Naive thymus-derived CD4-positive, alpha-beta T cell (primary cell): ENCODE results near the gene TEF. TPM values are rescaled to one million over a fixed set of nuclear protein-coding genes. Genes with fewer than 3 reads are reported as not detected.
A peak's percentile ranks its signal among the peaks of the same experiment; 100 is the strongest.

Experiments
- ATAC-seq: fragments of 150-1000 bp; cut with Tn5 transposase; 2 replicates; pipeline ENCODE4 v1.10.0; 2021; ENCODE audit warnings: mild to moderate bottlenecking, moderate library complexity
- CTCF ChIA-PET: fragments of 350-600 bp; sonication (Branson Sonifier 250); formaldehyde crosslinking; loops from one replicate; lab custom pipeline; 2021; ENCODE audit warnings: antibody characterized with exemption; lab: Charles Lee
- POLR2A ChIA-PET: fragments of 350-600 bp; sonication (Branson Sonifier 250); formaldehyde crosslinking; loops from one replicate; lab custom pipeline; 2021; ENCODE audit warnings: antibody characterized with exemption, inconsistent platforms; lab: Charles Lee
- DNase-seq, 9 donors: peaks; one replicate each; pipeline versions ENCODE4 v3.0.0 to v3.0.0-alpha.2; 2020 to 2022; ENCODE audit warnings: mixed read lengths in 1 of 9
- H3K27ac ChIP-seq: one replicate; pipeline ENCODE4 v1.7.0; 2013; ENCODE audit warnings: mild to moderate bottlenecking, low read depth, low read length, moderate library complexity
- H3K27me3 ChIP-seq, 2 donors: one replicate each; pipeline ENCODE4 v1.7.0; 2013; ENCODE audit warnings: low read length in 2 of 2, mild to moderate bottlenecking in 2 of 2, moderate library complexity in 2 of 2; ENCODE audit not compliant: control insufficient read depth in 2 of 2, insufficient read depth in 2 of 2
- H3K36me3 ChIP-seq, 3 experiments: 1 replicate in 2 of 3; 2 replicates in 1 of 3; pipeline ENCODE4 v1.7.0; 2013; ENCODE audit warnings: low read length in 3 of 3, mild to moderate bottlenecking in 3 of 3, moderate library complexity in 1 of 3; ENCODE audit not compliant: insufficient read depth in 3 of 3, control insufficient read depth in 2 of 3
- H3K4me1 ChIP-seq, 2 donors: one replicate each; pipeline ENCODE4 v1.7.0; 2013; ENCODE audit warnings: low read length in 2 of 2, mild to moderate bottlenecking in 2 of 2, moderate library complexity in 1 of 2; ENCODE audit not compliant: control insufficient read depth in 2 of 2, insufficient read depth in 2 of 2
- H3K4me3 ChIP-seq: 2 replicates; pipeline ENCODE4 v1.7.0; 2013; ENCODE audit warnings: mild to moderate bottlenecking, low read length
- H3K9me3 ChIP-seq, 3 experiments: 1 replicate in 2 of 3; 2 replicates in 1 of 3; pipeline ENCODE4 v1.7.0; 2013; ENCODE audit warnings: low read length in 3 of 3; ENCODE audit not compliant: control insufficient read depth in 2 of 3
- H3K27ac Mint-ChIP-seq, 9 donors: one replicate each; pipeline ENCODE4 v1.8.0; 2020 to 2022; ENCODE audit warnings: mixed read lengths in 9 of 9, mild to moderate bottlenecking in 8 of 9, moderate library complexity in 5 of 9, inconsistent platforms in 2 of 9
- H3K27me3 Mint-ChIP-seq, 5 donors: one replicate each; pipeline ENCODE4 v1.8.0; 2021 to 2022; ENCODE audit warnings: mixed read lengths in 5 of 5, mild to moderate bottlenecking in 1 of 5
- H3K36me3 Mint-ChIP-seq, 5 donors: one replicate each; pipeline ENCODE4 v1.8.0; 2020 to 2022; ENCODE audit warnings: mixed read lengths in 5 of 5, mild to moderate bottlenecking in 3 of 5, inconsistent platforms in 1 of 5
- H3K4me1 Mint-ChIP-seq, 7 donors: one replicate each; pipeline ENCODE4 v1.8.0; 2020 to 2022; ENCODE audit warnings: mixed read lengths in 7 of 7, mild to moderate bottlenecking in 3 of 7, inconsistent platforms in 1 of 7
- H3K4me3 Mint-ChIP-seq, 10 donors: one replicate each; pipeline ENCODE4 v1.8.0; 2020 to 2022; ENCODE audit warnings: mild to moderate bottlenecking in 10 of 10, mixed read lengths in 10 of 10, moderate library complexity in 6 of 10, inconsistent platforms in 2 of 10
- H3K9me3 Mint-ChIP-seq, 11 donors: one replicate each; pipeline ENCODE4 v1.8.0; 2020 to 2022; ENCODE audit warnings: mixed read lengths in 11 of 11, mild to moderate bottlenecking in 4 of 11, inconsistent platforms in 1 of 11, moderate library complexity in 1 of 11
- intact Hi-C, 2 donors: fragments of 100-400 bp; cut with micrococcal nuclease; formaldehyde crosslinking; loops; one replicate each; pipeline ENCODE4 v1.15.1; 2023
- polyA plus RNA-seq, 2 donors: library from polyadenylated mRNA; unstranded; fragments of 300-500 nt; fragmentation: Illumina TruSeq; gene quantifications; one replicate each; pipeline ENCODE4 v1.2.3, GENCODE V29; 2021
- total RNA-seq, 6 experiments: library from RNA in 5 of 6; stranded (reverse) in 5 of 6; gene quantifications; 1 replicate in 5 of 6; 2 replicates in 1 of 6; pipeline ENCODE4 v1.2.3 and lab custom pipeline; 2021 to 2026

The TEF gene
- total and polyA plus RNA-seq, 7 experiments from 2014 or later: 3.5 to 8.4 (median 6.2) TPM

DNA sequence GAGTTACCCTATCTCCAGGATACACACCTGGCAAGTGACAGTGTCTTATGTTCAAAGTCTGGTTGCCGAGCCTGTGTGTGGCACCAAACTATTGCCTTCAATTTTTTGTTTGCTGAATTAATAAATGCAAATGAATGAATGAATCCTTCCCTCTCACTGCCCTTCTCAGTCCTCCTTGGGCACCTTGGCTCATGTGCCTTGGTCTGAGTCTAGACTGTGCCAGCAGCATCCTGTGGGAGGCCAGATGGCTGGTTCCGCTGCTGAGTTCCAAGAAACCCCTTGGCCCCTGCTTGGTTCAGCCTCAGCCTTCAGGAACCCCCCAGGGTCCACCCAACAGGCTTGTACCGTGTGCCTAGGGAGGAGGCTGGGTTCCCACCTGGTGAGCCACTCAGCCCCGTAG, 33.8 kb downstream of the TEF start:
- H3K9me3 Mint-ChIP-seq: no peaks in the 10 kb centered on the region
- Histone ChIP-seq H3K4me1 (peaks cover 26 to 30% of the 10 kb centered on the region in 2 donors), H3K27me3 (no peaks in the 10 kb centered on the region), H3K9me3 (no peaks in the 10 kb centered on the region), H3K36me3 (peaks cover 0 to 3% (median 0%) of the 10 kb centered on the region in 3 experiments), H3K27ac (peak overlapping the region; percentile 100), H3K4me3 (peak overlapping the region; percentile 14)
- DNase-seq (no peak), ATAC-seq (no peak)
- H3K27ac Mint-ChIP-seq: peak overlapping the region in 8 of 9 donors; percentile 38 to 99 (median 64)
- peaks cover 19 to 45% (median 31%) of the 10 kb centered on the region in 7 donors for H3K4me1 Mint-ChIP-seq
- H3K27me3 Mint-ChIP-seq: no peaks in the 10 kb centered on the region
- H3K36me3 Mint-ChIP-seq: peaks cover 0 to 4% (median 0%) of the 10 kb centered on the region in 5 donors
- intact Hi-C loops: no loop called here
- ChIA-PET POLR2A (no interaction called here), CTCF (no interaction called here)
- peak overlapping the region; percentile 71 to 98 (median 95) for H3K4me3 Mint-ChIP-seq

DNA sequence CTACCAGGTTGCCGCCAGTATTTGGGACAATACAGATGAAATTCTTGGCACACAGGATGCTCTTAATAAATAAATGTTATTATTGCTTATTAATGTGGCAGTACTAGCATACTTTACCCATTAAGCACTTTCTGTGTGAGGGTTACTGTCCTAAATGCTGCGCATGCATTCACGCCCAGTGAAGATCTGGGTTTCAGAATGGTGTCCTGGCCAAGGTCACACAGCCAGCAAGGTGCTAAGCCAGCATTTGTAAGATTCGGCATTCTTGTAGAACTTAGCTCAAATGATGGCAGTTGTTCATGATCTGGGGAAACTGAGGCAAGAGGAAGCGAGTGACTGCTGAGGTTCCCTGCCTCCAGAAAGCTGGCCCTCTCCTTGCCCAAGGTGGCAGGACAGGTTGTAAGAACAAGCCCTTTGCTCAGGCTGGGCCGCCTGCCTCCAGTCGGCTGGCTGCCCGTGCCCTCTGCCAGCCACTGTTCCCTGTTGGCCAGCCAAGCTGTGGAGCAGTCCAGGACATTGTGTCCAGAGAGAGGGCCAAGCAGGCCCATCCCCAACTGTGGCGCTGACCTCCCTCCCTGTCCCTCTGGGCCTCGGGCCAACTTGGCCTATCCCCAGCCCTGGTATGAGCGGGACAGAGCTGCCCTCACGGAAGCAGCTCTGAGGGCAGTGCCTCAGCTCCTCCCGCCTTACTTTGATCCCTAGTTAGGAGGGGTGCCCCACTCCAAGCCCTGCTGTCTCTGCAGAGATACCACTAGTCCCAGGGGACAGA, 36.1 kb downstream of the TEF start:
- no peak overlapping the region for H3K4me3 Mint-ChIP-seq
- DNase-seq (no peak), ATAC-seq (no peak)
- no peaks in the 10 kb centered on the region for H3K9me3 ChIP-seq
- H3K27ac ChIP-seq: no peak overlapping the region
- CTCF ChIA-PET: interaction anchor here (0.6 to 0.8 kb wide), 2 partner anchors 107 to 138 kb away, joined by 3 to 4 read pairs; no protein-coding TSS in a partner anchor
- peaks cover 12 to 16% of the 10 kb centered on the region in 2 donors for H3K4me1 ChIP-seq
- POLR2A ChIA-PET: interaction anchor here (1.2 to 2.1 kb wide), 3 partner anchors 11 to 28 kb away, joined by 3 to 11 read pairs (median 3); no protein-coding TSS in a partner anchor
- peaks cover 0 to 6% (median 0%) of the 10 kb centered on the region in 3 experiments for H3K36me3 ChIP-seq
- peak overlapping the region in 3 of 9 donors; percentile 21 to 62 (median 33) for H3K27ac Mint-ChIP-seq
- H3K27me3 Mint-ChIP-seq: no peaks in the 10 kb centered on the region
- H3K4me3 ChIP-seq: no peak overlapping the region
- intact Hi-C loops: no loop called here
- H3K36me3 Mint-ChIP-seq: peaks cover 0 to 4% (median 0%) of the 10 kb centered on the region in 5 donors
- H3K4me1 Mint-ChIP-seq: peaks cover 8 to 26% (median 23%) of the 10 kb centered on the region in 7 donors
- no peaks in the 10 kb centered on the region for H3K9me3 Mint-ChIP-seq
- H3K27me3 ChIP-seq: no peaks in the 10 kb centered on the region

DNA sequence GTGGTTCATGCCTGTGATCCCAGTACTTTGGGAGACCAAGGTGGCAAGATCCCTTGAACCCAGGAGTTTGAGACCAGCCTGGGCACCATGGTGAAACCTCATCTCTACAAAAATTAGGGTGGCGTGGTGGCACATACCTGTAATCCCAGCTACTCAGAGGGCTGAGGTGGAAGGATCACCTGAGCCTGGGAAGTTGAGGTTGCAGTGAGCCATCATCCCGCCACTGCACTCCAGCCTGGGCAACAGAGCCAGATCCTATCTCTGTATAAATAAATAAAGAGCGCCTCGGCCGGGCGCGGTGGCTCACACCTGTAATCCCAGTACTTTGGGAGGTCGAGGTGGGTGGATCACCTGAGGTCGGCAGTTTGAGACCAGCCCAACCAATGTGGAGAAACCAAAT, 37.0 kb downstream of the TEF start:
- Histone ChIP-seq H3K27ac (no peak overlapping the region), H3K4me1 (peaks cover 11 to 13% of the 10 kb centered on the region in 2 donors), H3K9me3 (no peaks in the 10 kb centered on the region), H3K27me3 (no peaks in the 10 kb centered on the region), H3K36me3 (peaks cover 0 to 14% (median 0%) of the 10 kb centered on the region in 3 experiments), H3K4me3 (no peak overlapping the region)
- intact Hi-C loops: no loop called here
- Mint-ChIP-seq H3K27ac (peak overlapping the region in 3 of 9 donors; percentile 21 to 62 (median 33)), H3K4me1 (peaks cover 8 to 26% (median 23%) of the 10 kb centered on the region in 7 donors), H3K9me3 (no peaks in the 10 kb centered on the region), H3K4me3 (no peak overlapping the region), H3K27me3 (no peaks in the 10 kb centered on the region), H3K36me3 (peaks cover 0 to 5% (median 0%) of the 10 kb centered on the region in 5 donors)
- DNase-seq (no peak), ATAC-seq (no peak)
- POLR2A ChIA-PET: interaction anchor here (1.2 to 2.1 kb wide), 3 partner anchors 10 to 27 kb away, joined by 3 to 11 read pairs (median 3); no protein-coding TSS in a partner anchor
- CTCF ChIA-PET: interaction anchor here (0.8 kb wide), 1 partner anchor 106 kb away, joined by 3 read pairs; no protein-coding TSS in a partner anchor

DNA sequence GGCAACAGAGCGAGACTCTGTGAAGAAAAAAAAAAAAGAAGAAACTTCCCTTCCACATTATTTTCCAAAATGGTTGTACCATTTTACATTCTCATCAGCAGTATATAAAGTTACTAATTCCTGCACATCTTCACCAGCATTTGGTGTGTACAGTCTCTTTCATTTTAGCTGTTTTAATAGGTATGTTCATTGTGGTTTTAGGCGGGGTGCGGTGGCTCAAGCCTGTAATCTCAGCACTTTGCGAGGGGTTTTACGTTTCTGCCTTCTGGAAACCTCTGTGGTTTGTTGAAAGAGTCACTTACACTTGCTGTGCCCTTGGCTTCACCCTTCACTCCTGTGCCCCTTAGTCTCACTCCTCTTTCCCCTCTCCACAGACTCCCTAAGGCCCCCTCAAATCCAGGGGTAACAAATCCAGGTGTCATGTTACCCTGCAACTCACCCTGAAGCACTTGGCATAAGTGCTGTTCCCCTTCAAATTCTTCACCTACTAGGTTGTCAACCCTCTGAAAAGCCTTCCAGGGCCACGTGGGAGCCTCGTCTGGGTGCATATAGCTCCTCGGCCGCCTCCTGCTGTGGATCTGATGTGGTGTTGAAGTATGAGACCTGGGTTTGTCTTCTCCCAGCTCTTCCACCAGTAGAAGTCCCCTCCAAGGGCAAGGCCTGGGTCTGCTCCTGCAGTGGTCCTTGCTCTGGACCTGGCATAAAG, 44.1 kb downstream of the TEF start:
- peak overlapping the region in 6 of 10 donors; percentile 8 to 61 (median 34) for H3K4me3 Mint-ChIP-seq
- Histone ChIP-seq H3K9me3 (no peaks in the 10 kb centered on the region), H3K4me1 (no peaks in the 10 kb centered on the region), H3K27me3 (no peaks in the 10 kb centered on the region), H3K36me3 (peaks cover 0 to 51% (median 7%) of the 10 kb centered on the region in 3 experiments), H3K27ac (peak overlapping the region; percentile 49), H3K4me3 (no peak overlapping the region)
- intact Hi-C loops: no loop called here
- peaks cover 0 to 14% (median 4%) of the 10 kb centered on the region in 5 donors for H3K36me3 Mint-ChIP-seq
- peak; percentile 75 for ATAC-seq
- POLR2A ChIA-PET: interaction anchor here (1.1 to 1.2 kb wide), 2 partner anchors 19 to 22 kb away, joined by 3 read pairs; no protein-coding TSS in a partner anchor
- no peaks in the 10 kb centered on the region for H3K9me3 Mint-ChIP-seq
- H3K27ac Mint-ChIP-seq: peak overlapping the region; percentile 13 to 91 (median 76)
- peak in 3 of 9 donors; percentile 4 to 31 (median 12) for DNase-seq
- no peaks in the 10 kb centered on the region for H3K27me3 Mint-ChIP-seq
- peaks cover 12 to 17% (median 13%) of the 10 kb centered on the region in 7 donors for H3K4me1 Mint-ChIP-seq
- CTCF ChIA-PET: interaction anchor here (0.8 kb wide), 1 partner anchor 22 kb away, joined by 3 read pairs; no protein-coding TSS in a partner anchor

DNA sequence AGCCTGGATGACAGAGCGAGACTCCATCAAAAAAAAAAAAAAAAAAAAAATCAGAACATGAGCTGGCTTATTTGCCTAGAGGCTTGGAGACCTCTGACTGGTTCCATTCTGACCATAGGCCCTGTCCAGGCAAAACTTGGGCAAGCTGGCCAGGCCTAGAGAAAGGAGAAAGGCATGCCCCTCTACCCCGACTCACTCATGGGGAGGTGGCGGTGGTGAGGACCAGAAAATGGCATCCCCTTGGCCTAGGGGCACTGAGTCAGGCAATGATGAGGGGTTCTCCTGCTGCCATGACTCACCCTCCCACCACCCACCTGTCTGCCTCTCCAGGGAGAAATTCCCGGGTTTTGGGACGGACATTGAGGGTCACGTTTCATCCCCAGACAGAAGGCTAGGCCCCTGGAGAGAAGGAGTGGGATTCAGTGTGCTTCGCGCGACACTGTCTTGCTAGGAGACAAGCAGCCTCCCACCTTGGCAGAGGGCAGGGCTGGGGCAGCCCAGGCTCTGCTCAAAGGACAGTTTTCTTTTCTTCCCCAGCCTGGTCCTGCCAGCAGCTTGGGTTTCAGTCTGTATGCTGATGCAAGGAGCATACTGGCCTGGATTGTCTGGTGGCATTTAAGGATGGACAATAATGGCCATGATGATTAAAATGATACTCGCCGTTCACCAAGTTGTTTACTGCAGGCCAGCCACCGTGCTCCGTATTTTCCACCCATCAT, 47.6 kb downstream of the TEF start:
- H3K4me1 Mint-ChIP-seq: peaks cover 12 to 24% (median 14%) of the 10 kb centered on the region in 7 donors
- CTCF ChIA-PET: no interaction called here
- no peak overlapping the region for H3K4me3 ChIP-seq

DNA sequence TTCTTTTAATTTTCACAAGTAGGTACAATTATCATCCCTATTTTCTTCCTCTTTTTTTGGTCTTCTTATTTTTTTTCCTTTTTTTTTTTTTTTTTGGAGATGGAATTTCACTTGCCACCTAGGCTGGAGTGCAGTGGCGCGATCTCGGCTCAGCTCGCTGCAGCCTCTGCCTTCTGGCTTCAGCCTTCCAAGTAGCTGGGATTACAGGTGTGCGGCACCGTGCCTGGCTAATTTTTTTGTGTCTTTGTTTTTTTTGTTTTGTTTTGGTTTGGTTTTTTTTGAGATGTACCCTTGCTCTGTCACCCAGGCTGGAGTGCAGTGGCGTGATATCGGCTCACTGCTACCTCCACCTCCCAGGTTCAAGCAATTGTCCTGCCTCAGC, 48.2 kb downstream of the TEF start:
- POLR2A ChIA-PET: no interaction called here
- Histone ChIP-seq H3K9me3 (no peaks in the 10 kb centered on the region), H3K27ac (no peak overlapping the region), H3K4me3 (no peak overlapping the region), H3K4me1 (no peaks in the 10 kb centered on the region), H3K36me3 (peaks cover 0 to 57% (median 7%) of the 10 kb centered on the region in 3 experiments), H3K27me3 (no peaks in the 10 kb centered on the region)
- peaks cover 12 to 24% (median 14%) of the 10 kb centered on the region in 7 donors for H3K4me1 Mint-ChIP-seq
- H3K27me3 Mint-ChIP-seq: no peaks in the 10 kb centered on the region
- no peaks in the 10 kb centered on the region for H3K9me3 Mint-ChIP-seq
- ATAC-seq: no peak
- H3K27ac Mint-ChIP-seq: no peak overlapping the region
- peaks cover 5 to 19% (median 8%) of the 10 kb centered on the region in 5 donors for H3K36me3 Mint-ChIP-seq
- H3K4me3 Mint-ChIP-seq: no peak overlapping the region
- CTCF ChIA-PET: no interaction called here
- no peak for DNase-seq
- intact Hi-C loops: no loop called here

More for the DNA sequence above, 47.6 kb downstream of the TEF start:
- H3K27ac ChIP-seq: no peak overlapping the region
- intact Hi-C loops: no loop called here
- Mint-ChIP-seq H3K4me3 (no peak overlapping the region), H3K36me3 (peaks cover 5 to 19% (median 8%) of the 10 kb centered on the region in 5 donors), H3K9me3 (no peaks in the 10 kb centered on the region), H3K27me3 (no peaks in the 10 kb centered on the region), H3K27ac (peak overlapping the region in 1 of 9 donors; percentile 28)
- H3K36me3 ChIP-seq: peaks cover 0 to 56% (median 7%) of the 10 kb centered on the region in 3 experiments
- POLR2A ChIA-PET: interaction anchor here (0.8 to 1.8 kb wide), 4 partner anchors 8 to 35 kb away, joined by 3 to 6 read pairs (median 3); partner anchors contain the start of gene TOB2
- ATAC-seq (no peak), DNase-seq (no peak)
- H3K9me3 ChIP-seq: no peaks in the 10 kb centered on the region
- no peaks in the 10 kb centered on the region for H3K27me3 ChIP-seq
- H3K4me1 ChIP-seq: no peaks in the 10 kb centered on the region
